GM12872 (cell line): ENCODE results near the gene APBB1IP.

Experiments
- TF ChIP-seq, protein P1 (sequence below): IDR thresholded peaks from 3 replicates; pipeline ENCODE4 v1.5.1; 2011; ENCODE audit warnings: low read depth, mild to moderate bottlenecking, low read length, moderate library complexity; ENCODE audit not compliant: insufficient read depth

The APBB1IP gene

DNA sequence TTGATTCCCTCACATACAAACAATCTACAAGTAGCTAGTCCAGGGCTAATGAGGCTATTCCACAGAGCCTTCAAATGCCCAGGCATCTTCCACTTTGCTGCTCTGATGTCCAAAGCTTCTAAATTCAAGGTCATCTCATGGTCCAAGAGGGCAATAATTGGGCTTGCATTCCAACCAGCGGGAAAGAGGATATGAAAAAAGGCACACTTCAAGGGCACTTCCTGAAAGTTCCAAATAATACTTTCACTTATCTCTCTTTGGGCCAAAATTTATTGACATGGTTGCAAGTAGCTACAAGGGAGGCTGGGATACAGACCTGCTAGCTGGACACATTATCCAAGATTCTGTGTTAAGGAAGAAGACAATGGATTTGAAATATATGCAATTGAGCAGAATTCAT is 25.2 kb upstream of the APBB1IP start:
- TF ChIP-seq, protein P1, sequence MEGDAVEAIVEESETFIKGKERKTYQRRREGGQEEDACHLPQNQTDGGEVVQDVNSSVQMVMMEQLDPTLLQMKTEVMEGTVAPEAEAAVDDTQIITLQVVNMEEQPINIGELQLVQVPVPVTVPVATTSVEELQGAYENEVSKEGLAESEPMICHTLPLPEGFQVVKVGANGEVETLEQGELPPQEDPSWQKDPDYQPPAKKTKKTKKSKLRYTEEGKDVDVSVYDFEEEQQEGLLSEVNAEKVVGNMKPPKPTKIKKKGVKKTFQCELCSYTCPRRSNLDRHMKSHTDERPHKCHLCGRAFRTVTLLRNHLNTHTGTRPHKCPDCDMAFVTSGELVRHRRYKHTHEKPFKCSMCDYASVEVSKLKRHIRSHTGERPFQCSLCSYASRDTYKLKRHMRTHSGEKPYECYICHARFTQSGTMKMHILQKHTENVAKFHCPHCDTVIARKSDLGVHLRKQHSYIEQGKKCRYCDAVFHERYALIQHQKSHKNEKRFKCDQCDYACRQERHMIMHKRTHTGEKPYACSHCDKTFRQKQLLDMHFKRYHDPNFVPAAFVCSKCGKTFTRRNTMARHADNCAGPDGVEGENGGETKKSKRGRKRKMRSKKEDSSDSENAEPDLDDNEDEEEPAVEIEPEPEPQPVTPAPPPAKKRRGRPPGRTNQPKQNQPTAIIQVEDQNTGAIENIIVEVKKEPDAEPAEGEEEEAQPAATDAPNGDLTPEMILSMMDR, result no peak

- TF ChIP-seq, protein P1, result no peak
These were observed 24.8 kb upstream of the APBB1IP start for GRCh38 chr10:26413375-26413774.

DNA sequence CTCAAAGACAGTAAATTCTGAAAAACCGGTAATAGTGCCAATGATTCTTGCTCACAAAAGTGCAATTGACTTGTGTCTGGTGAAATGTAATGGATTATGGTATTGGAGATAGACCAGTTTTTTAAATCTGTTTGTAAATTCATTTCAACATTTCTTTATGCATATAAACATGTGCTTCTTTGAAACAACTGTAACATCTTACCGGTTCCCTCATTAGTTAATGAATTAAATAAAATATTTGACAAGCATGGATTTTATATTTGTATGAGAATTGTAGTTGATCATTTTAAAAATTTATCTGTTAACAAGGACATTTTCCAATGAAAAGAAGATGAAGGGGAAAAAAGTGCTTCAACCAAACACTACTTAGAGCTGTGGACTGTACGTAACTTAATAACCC is 21.0 kb upstream of the APBB1IP start:
- TF ChIP-seq, protein P1, result no peak

DNA sequence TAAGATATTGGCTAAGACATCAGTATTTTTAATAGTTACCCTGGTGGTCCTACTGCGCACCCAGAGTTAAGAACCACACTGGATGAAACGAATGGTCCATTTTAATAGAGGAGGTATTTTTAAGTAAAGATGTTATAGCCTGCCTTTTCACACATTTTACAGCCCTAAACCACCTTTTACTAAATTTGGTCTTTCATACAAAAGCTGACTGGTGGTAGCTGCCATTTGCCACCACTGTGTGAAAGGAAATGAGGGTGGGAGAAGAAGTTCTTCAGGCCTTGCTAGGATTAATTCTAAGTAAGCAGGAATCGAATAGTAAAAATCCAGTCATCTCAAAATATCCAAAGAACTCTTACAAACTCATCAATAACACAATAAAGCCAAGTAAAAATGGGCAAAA is 15.2 kb upstream of the APBB1IP start:
- TF ChIP-seq, protein P1, result no peak

- TF ChIP-seq, protein P1, result no peak
These were observed 14.4 kb upstream of the APBB1IP start for GRCh38 chr10:26423722-26424121.

- TF ChIP-seq, protein P1, result no peak
These were observed 7.4 kb upstream of the APBB1IP start for GRCh38 chr10:26430641-26431163.

- TF ChIP-seq, protein P1, result no peak
These were observed 5.2 kb upstream of the APBB1IP start for GRCh38 chr10:26432938-26433337.

GRCh38 chr10:26435852-26436251 is 2.3 kb upstream of the APBB1IP start:
- TF ChIP-seq, protein P1, result no peak
